Effector memory CD8-positive, alpha-beta T cell (primary cell): Measurements from ENCODE around the gene CORO2B.
A peak's percentile ranks its signal among the peaks of the same experiment; 100 is the strongest.

ENCODE experiments used
- ATAC-seq: fragments of 150-1000 bp; cut with Tn5 transposase; replicated peaks from 2 replicates; pipeline ENCODE4 v1.10.0; 2021; ENCODE audit warnings: mild to moderate bottlenecking, moderate library complexity
- DNase-seq, 3 experiments: peaks; one replicate each; pipeline ENCODE4 v3.0.0; 2021
- H3K27ac Mint-ChIP-seq, 2 donors: one replicate each; pipeline ENCODE4 v1.8.0; 2022; ENCODE audit warnings: mild to moderate bottlenecking in 2 of 2, mixed read lengths in 2 of 2, moderate library complexity in 2 of 2
- H3K27me3 Mint-ChIP-seq, 2 donors: one replicate each; pipeline ENCODE4 v1.8.0; 2022; ENCODE audit warnings: mixed read lengths in 2 of 2
- H3K36me3 Mint-ChIP-seq: one replicate; pipeline ENCODE4 v1.8.0; 2022; ENCODE audit warnings: mild to moderate bottlenecking, moderate library complexity, mixed read lengths; ENCODE audit not compliant: insufficient read depth
- H3K4me1 Mint-ChIP-seq, 2 donors: one replicate each; pipeline ENCODE4 v1.8.0; 2022; ENCODE audit warnings: low read depth in 2 of 2, mixed read lengths in 2 of 2
- H3K4me3 Mint-ChIP-seq, 2 donors: one replicate each; pipeline ENCODE4 v1.8.0; 2022; ENCODE audit warnings: mild to moderate bottlenecking in 2 of 2, mixed read lengths in 2 of 2, moderate library complexity in 2 of 2
- H3K9me3 Mint-ChIP-seq, 2 donors: one replicate each; pipeline ENCODE4 v1.8.0; 2022; ENCODE audit warnings: mixed read lengths in 2 of 2

The CORO2B gene

DNA sequence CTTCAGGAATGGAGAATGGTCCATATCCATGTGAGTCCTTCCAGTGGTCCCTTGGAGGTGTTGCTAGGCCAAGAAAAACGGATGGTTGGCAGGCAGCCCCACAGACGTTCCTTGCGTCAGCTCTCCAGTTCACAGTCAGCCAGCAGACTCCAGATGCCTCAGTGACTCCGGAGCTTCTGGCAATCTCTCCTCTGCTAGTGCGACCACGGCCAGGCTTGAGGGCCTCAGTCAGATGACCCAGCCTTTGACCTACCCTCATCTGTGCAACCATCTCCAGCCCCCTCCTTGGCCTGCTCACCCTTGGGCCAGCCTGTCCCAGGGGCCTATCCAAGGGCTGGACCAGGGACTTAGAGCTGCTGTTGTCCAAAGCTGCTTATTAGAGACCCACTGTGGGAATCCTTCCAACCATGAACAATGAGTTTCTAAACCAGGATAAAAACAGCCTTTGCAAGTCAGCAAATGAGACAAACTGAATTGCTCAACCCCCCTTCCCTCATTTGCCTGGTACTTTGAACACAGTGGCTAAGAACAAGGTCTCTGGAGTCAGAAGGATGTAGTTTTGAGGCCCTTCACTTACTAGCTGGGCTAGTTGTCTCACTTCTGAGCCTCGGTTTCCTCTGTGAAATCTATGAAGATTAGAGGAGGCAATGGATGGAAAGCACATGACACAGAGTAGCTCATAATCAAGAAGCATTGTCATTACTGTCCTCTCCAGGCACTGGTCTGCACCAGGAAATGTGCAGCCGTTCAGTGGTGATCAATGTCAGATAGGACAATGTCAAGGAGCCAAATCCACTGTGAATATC, 197.1 kb downstream of the CORO2B start:
- Mint-ChIP-seq H3K4me3 (no peak overlapping the region), H3K27me3 (peaks cover 0 to 6% of the 10 kb centered on the region in 2 donors), H3K4me1 (peaks cover 0 to 2% of the 10 kb centered on the region in 2 donors), H3K27ac (peak overlapping the region in 1 of 2 donors; percentile 51), H3K9me3 (no peaks in the 10 kb centered on the region), H3K36me3 (peaks cover 7% of the 10 kb centered on the region)
- DNase-seq: no peak
- no peak for ATAC-seq

- H3K4me3 Mint-ChIP-seq: no peak overlapping the region
- peaks cover 0 to 2% of the 10 kb centered on the region in 2 donors for H3K27me3 Mint-ChIP-seq
- H3K27ac Mint-ChIP-seq: peak overlapping the region in 1 of 2 donors; percentile 51
- H3K36me3 Mint-ChIP-seq: peaks cover 9% of the 10 kb centered on the region
- H3K9me3 Mint-ChIP-seq: no peaks in the 10 kb centered on the region
- no peak for ATAC-seq
- no peak for DNase-seq
- peaks cover 0 to 3% of the 10 kb centered on the region in 2 donors for H3K4me1 Mint-ChIP-seq
Measured at GRCh38 chr15:68776477-68777270, 197.9 kb downstream of the CORO2B start.
